ENCODE measurements around the gene MYOM1.

- TF ChIP-seq POLR2A (IDR thresholded peaks at IDR 0.05): no peak
- TF ChIP-seq CTCF (IDR thresholded peaks at IDR 0.05): peak in 3 of 4 experiments; percentile 51 to 79 (median 54)
- no peak for TF ChIP-seq POLR2AphosphoS5 (IDR thresholded peaks at IDR 0.05)
- TF ChIP-seq EP300 (IDR thresholded peaks at IDR 0.05): no peak
Observed at GRCh38 chr18:3151399-3152264, 68.1 kb downstream of the MYOM1 start.

Measured in sigmoid colon (tissue), 4 donors.